H1 (cell line): ENCODE data around the gene RPTOR.

Source experiments
- ATF2 ChIP-seq: IDR thresholded peaks from 2 replicates; pipeline ENCODE4 v1.6.1; 2012; ENCODE audit warnings: low read length, inconsistent platforms
- ATF3 ChIP-seq: IDR thresholded peaks from 2 replicates; pipeline ENCODE4 v1.6.1; 2011; ENCODE audit warnings: low read depth, mild to moderate bottlenecking, low read length; ENCODE audit not compliant: insufficient read depth
- CEBPB ChIP-seq: IDR thresholded peaks from 2 replicates; pipeline ENCODE4 v1.6.1; 2012; ENCODE audit warnings: low read depth, low read length
- CTBP2 ChIP-seq: IDR thresholded peaks from 2 replicates; pipeline ENCODE4 v1.7.0; 2011; ENCODE audit warnings: borderline replicate concordance, mild to moderate bottlenecking, moderate library complexity, mixed read lengths, low read length; ENCODE audit not compliant: insufficient read depth, insufficient read length
- CTCF ChIP-seq, 3 experiments: IDR thresholded peaks; 1 replicate in 2 of 3; 2 replicates in 1 of 3; pipeline versions ENCODE4 v1.5.1 to v1.6.1; 2011; ENCODE audit warnings: low read length in 3 of 3, mild to moderate bottlenecking in 3 of 3, inconsistent platforms in 2 of 3, low read depth in 1 of 3, moderate library complexity in 1 of 3; ENCODE audit not compliant: insufficient read depth in 1 of 3; ENCODE audit errors: control extremely low read depth in 1 of 3
- EGR1 ChIP-seq: IDR thresholded peaks from 2 replicates; pipeline ENCODE4 v1.6.1; 2011; ENCODE audit warnings: low read depth, low read length, borderline replicate concordance
- EP300 ChIP-seq, 2 experiments: IDR thresholded peaks; 1 replicate in 1 of 2; 2 replicates in 1 of 2; pipeline ENCODE4 v1.6.1; 2011 to 2012; ENCODE audit warnings: low read depth in 2 of 2, low read length in 2 of 2, mild to moderate bottlenecking in 2 of 2, borderline replicate concordance in 1 of 2, inconsistent platforms in 1 of 2, moderate library complexity in 1 of 2
- GABPA ChIP-seq: IDR thresholded peaks from 2 replicates; pipeline ENCODE4 v1.6.1; 2011; ENCODE audit warnings: mild to moderate bottlenecking, low read length, moderate library complexity, borderline replicate concordance; ENCODE audit not compliant: insufficient read depth
- MAX ChIP-seq: IDR thresholded peaks from 2 replicates; pipeline ENCODE4 v1.6.1; 2012; ENCODE audit warnings: inconsistent platforms
- NRF1 ChIP-seq: IDR thresholded peaks from 2 replicates; pipeline ENCODE4 v1.6.1; 2011; ENCODE audit warnings: mild to moderate bottlenecking, low read depth, low read length, improper control_type of control experiment
- POLR2A ChIP-seq, 2 experiments: IDR thresholded peaks; 1 replicate in 1 of 2; 2 replicates in 1 of 2; pipeline ENCODE4 v1.6.1; 2011; ENCODE audit warnings: low read depth in 2 of 2, low read length in 2 of 2, mild to moderate bottlenecking in 2 of 2; ENCODE audit errors: control extremely low read depth in 1 of 2
- RFX5 ChIP-seq: IDR thresholded peaks from 2 replicates; pipeline ENCODE4 v1.6.1; 2011; ENCODE audit warnings: low read depth, low read length, improper control_type of control experiment, borderline replicate concordance
- SP1 ChIP-seq: IDR thresholded peaks from 2 replicates; pipeline ENCODE4 v1.6.1; 2011; ENCODE audit warnings: low read depth, low read length
- SP2 ChIP-seq: IDR thresholded peaks from 2 replicates; pipeline ENCODE4 v1.6.1; 2012; ENCODE audit warnings: mild to moderate bottlenecking, low read length, inconsistent platforms

GRCh38 chr17:80835816-80836657 lies 291.4 kb downstream of the RPTOR start:
- TF ChIP-seq POLR2A (IDR thresholded peaks at IDR 0.05; ENCODE audit: control extremely low read depth in 1 of 2, low read depth in 2 of 2, low read length in 2 of 2) (no peak), CTBP2 (no peak), CTCF (IDR thresholded peaks at IDR 0.05; ENCODE audit: control extremely low read depth in 1 of 3, insufficient read depth in 1 of 3, low read depth in 1 of 3, low read length in 3 of 3) (no peak), GABPA (no peak), ATF3 (no peak), CEBPB (no peak), ATF2 (no peak), RFX5 (no peak), NRF1 (no peak), EGR1 (no peak), SP1 (no peak), SP2 (no peak), EP300 (IDR thresholded peaks at IDR 0.05; ENCODE audit: borderline replicate concordance in 1 of 2, low read depth in 2 of 2, low read length in 2 of 2) (no peak), MAX (no peak)
